ENCODE measurements around the gene IFNAR2. TPM values are rescaled to one million over a fixed set of nuclear protein-coding genes. Genes with fewer than 3 reads are reported as not detected.

Gene IFNAR2
- polyA plus RNA-seq, 3 donors, result 47.7 to 79.8 (median 59.5) TPM

- no CpG with 5 or more reads among the region's 1 CpG for WGBS (ENCODE audit: insufficient coverage)
- Mint-ChIP-seq H3K9me3 (peaks cover 3 to 18% (median 11%) of the 10 kb centered on the region in 7 donors), H3K27ac (peak overlapping the region in 1 of 7 donors; percentile 95), H3K27me3 (ENCODE audit: low read depth in 3 of 3) (peaks cover 0 to 2% (median 2%) of the 10 kb centered on the region in 3 donors), H3K4me1 (peaks cover 64% of the 10 kb centered on the region), H3K4me3 (no peak overlapping the region), H3K36me3 (peaks cover 2 to 21% of the 10 kb centered on the region in 2 donors)
- Histone ChIP-seq H3K4me2 (replicated peaks; ENCODE audit: extremely low read depth, low read length, poor library complexity, severe bottlenecking) (no peak overlapping the region), H4K20me1 (ENCODE audit: insufficient read depth, low read length) (no peaks in the 10 kb centered on the region), H3K4me3 (replicated peaks in 1 of 3; ENCODE audit: low read depth in 2 of 3, low read length in 3 of 3) (no peak overlapping the region), H3K27me3 (ENCODE audit: control insufficient read depth in 2 of 2, insufficient read depth in 2 of 2, low read length in 2 of 2) (no peaks in the 10 kb centered on the region), H3K4me1 (ENCODE audit: control insufficient read depth in 1 of 2, insufficient read depth in 2 of 2, low read length in 2 of 2) (peaks cover 63 to 69% of the 10 kb centered on the region in 2 donors), H3K27ac (ENCODE audit: low read depth in 1 of 2, low read length in 2 of 2) (no peak overlapping the region), H3K9ac (ENCODE audit: insufficient read depth, low read length, poor library complexity, severe bottlenecking) (no peak overlapping the region), H2AFZ (ENCODE audit: insufficient read depth, low read depth, low read length, poor library complexity, severe bottlenecking) (no peak overlapping the region), H3K36me3 (replicated peaks in 1 of 2; ENCODE audit: control insufficient read depth in 1 of 2, insufficient read depth in 2 of 2, low read length in 2 of 2) (no peaks in the 10 kb centered on the region), H3K79me2 (ENCODE audit: insufficient read depth, low read length) (no peaks in the 10 kb centered on the region), H3K9me3 (replicated peaks in 1 of 2; ENCODE audit: control insufficient read depth in 1 of 2, insufficient read depth in 1 of 2, low read length in 2 of 2) (no peaks in the 10 kb centered on the region)
- intact Hi-C loops (cut with micrococcal nuclease), result loop anchor here in 1 of 2 donors (10.0 kb wide), 1 partner anchor 204 kb away; no protein-coding TSS in a partner anchor
- DNase-seq, result no peak
- no peak for TF ChIP-seq CTCF (IDR thresholded peaks at IDR 0.05)
These were observed 21.2 kb upstream of the IFNAR2 start for GRCh38 chr21:33208534-33208933.

- H3K27me3 ChIP-seq (ENCODE audit: control insufficient read depth in 2 of 2, insufficient read depth in 2 of 2, low read length in 2 of 2), result no peaks in the 10 kb centered on the region
- no peak overlapping the region for H3K4me3 Mint-ChIP-seq
- TF ChIP-seq CTCF (IDR thresholded peaks at IDR 0.05), result no peak
These were observed 18.4 kb upstream of the IFNAR2 start for GRCh38 chr21:33211305-33211704.

More at GRCh38 chr21:33211305-33211704, 18.4 kb upstream of the IFNAR2 start:
- no peak overlapping the region for H3K4me2 ChIP-seq (replicated peaks; ENCODE audit: extremely low read depth, low read length, poor library complexity, severe bottlenecking)
- no peak overlapping the region for H3K27ac ChIP-seq (ENCODE audit: low read depth in 1 of 2, low read length in 2 of 2)
- DNase-seq, result no peak
- peaks cover 5 to 18% (median 11%) of the 10 kb centered on the region in 7 donors for H3K9me3 Mint-ChIP-seq
- H3K9ac ChIP-seq (ENCODE audit: insufficient read depth, low read length, poor library complexity, severe bottlenecking), result no peak overlapping the region
- H3K9me3 ChIP-seq (replicated peaks in 1 of 2; ENCODE audit: control insufficient read depth in 1 of 2, insufficient read depth in 1 of 2, low read length in 2 of 2), result no peaks in the 10 kb centered on the region
- peak overlapping the region in 2 of 7 donors; percentile 33 to 50 for H3K27ac Mint-ChIP-seq
- 100% methylated on average over 4 of the region's 7 CpGs for WGBS (ENCODE audit: insufficient coverage)
- peaks cover 61 to 67% of the 10 kb centered on the region in 2 donors for H3K4me1 ChIP-seq (ENCODE audit: control insufficient read depth in 1 of 2, insufficient read depth in 2 of 2, low read length in 2 of 2)
- intact Hi-C loops (cut with micrococcal nuclease), result no loop called here
- no peaks in the 10 kb centered on the region for H3K79me2 ChIP-seq (ENCODE audit: insufficient read depth, low read length)
- peaks cover 68% of the 10 kb centered on the region for H3K4me1 Mint-ChIP-seq
- no peak overlapping the region for H3K4me3 ChIP-seq (replicated peaks in 1 of 3; ENCODE audit: low read depth in 2 of 3, low read length in 3 of 3)
- no peak overlapping the region for H2AFZ ChIP-seq (ENCODE audit: insufficient read depth, low read depth, low read length, poor library complexity, severe bottlenecking)
- peaks cover 6 to 20% of the 10 kb centered on the region in 2 donors for H3K36me3 Mint-ChIP-seq
- H3K27me3 Mint-ChIP-seq (ENCODE audit: low read depth in 3 of 3), result peaks cover 0 to 2% (median 2%) of the 10 kb centered on the region in 3 donors
- no peaks in the 10 kb centered on the region for H3K36me3 ChIP-seq (replicated peaks in 1 of 2; ENCODE audit: control insufficient read depth in 1 of 2, insufficient read depth in 2 of 2, low read length in 2 of 2)
- no peaks in the 10 kb centered on the region for H4K20me1 ChIP-seq (ENCODE audit: insufficient read depth, low read length)
